ENCODE measurements around the gene ZNF423. TPM values are rescaled to one million over a fixed set of nuclear protein-coding genes. Genes with fewer than 3 reads are reported as not detected.

Gene ZNF423
- total and polyA plus RNA-seq, 10 donors, result 0.36 to 7.0 (median 3.7) TPM

DNA sequence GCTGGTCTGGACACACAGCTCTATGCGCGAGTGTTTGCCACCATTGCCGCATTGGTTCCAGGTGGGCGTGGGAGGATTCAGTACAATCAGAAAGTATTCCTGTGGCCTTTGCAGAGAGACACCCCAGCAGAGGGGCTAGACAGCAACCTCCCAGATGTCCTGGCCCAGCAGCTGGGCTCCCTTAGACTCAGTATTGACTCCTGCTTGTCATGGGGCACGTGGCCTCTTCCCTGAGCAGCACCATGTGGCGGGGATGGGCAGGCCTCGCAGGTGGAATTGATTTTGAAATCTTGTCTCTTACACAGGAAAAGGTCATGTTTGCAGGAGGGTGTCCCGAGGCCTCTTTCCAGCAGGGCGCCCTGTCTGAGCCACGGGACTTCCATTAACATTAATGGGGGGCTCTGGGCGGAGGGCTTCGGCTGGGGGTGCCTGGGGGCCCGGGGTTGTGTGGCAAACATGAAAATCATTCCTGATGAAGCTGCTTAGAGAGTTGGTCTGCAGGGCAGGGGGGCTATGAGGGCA, 385.9 kb downstream of the ZNF423 start:
- TF ChIP-seq, protein P1, sequence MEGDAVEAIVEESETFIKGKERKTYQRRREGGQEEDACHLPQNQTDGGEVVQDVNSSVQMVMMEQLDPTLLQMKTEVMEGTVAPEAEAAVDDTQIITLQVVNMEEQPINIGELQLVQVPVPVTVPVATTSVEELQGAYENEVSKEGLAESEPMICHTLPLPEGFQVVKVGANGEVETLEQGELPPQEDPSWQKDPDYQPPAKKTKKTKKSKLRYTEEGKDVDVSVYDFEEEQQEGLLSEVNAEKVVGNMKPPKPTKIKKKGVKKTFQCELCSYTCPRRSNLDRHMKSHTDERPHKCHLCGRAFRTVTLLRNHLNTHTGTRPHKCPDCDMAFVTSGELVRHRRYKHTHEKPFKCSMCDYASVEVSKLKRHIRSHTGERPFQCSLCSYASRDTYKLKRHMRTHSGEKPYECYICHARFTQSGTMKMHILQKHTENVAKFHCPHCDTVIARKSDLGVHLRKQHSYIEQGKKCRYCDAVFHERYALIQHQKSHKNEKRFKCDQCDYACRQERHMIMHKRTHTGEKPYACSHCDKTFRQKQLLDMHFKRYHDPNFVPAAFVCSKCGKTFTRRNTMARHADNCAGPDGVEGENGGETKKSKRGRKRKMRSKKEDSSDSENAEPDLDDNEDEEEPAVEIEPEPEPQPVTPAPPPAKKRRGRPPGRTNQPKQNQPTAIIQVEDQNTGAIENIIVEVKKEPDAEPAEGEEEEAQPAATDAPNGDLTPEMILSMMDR (IDR thresholded peaks at IDR 0.05 in 8 of 11, conservative IDR thresholded peaks at IDR 0.05 in 3 of 11), result no peak
- no peak for TF ChIP-seq POLR2AphosphoS5 (IDR thresholded peaks at IDR 0.05)
- TF ChIP-seq POLR2A (IDR thresholded peaks at IDR 0.05), result no peak
- peak; percentile 58 for DNase-seq
- intact Hi-C loops (cut with DNase I; ENCODE audit: low total_unique reads), result no loop called here
- Histone ChIP-seq H3K4me3 (no peak overlapping the region), H3K36me3 (no peaks in the 10 kb centered on the region), H3K4me1 (peaks cover 0 to 16% (median 5%) of the 10 kb centered on the region in 6 donors), H3K27me3 (replicated peaks in 1 of 7) (peaks cover 0 to 6% (median 0%) of the 10 kb centered on the region in 7 donors), H3K27ac (no peak overlapping the region), H3K9me3 (no peaks in the 10 kb centered on the region)
- 81 to 91% (median 89%) methylated on average over 10 to 13 of the region's 13 CpGs for WGBS, 5 donors

DNA sequence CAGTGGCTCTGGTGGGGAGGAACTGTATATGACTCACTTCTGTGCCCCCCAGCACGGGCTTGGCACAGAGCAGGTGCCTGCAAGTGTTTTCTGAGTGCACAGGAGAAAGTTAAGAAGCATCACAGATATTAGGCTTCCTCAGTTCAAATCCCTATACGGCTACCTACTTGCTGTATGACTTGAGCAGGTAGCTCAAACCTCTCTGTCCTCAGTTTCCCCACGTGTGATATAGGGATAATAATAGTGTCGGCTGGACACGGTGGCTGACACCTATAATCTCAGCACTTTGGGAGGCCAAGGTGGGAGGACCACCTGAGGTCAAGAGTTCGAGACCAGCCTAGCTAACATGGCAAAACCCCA, 386.6 kb downstream of the ZNF423 start:
- Histone ChIP-seq H3K9me3 (no peaks in the 10 kb centered on the region), H3K27me3 (replicated peaks in 1 of 7) (peaks cover 0 to 12% (median 0%) of the 10 kb centered on the region in 7 donors), H3K36me3 (no peaks in the 10 kb centered on the region), H3K4me3 (no peak overlapping the region), H3K4me1 (peaks cover 0 to 18% (median 8%) of the 10 kb centered on the region in 6 donors), H3K27ac (no peak overlapping the region)
- WGBS, 5 donors, result 78 to 86% (median 82%) methylated on average over 6 of the region's 6 CpGs
- no peak for DNase-seq
- intact Hi-C loops (cut with DNase I; ENCODE audit: low total_unique reads), result no loop called here
- no peak for TF ChIP-seq POLR2A (IDR thresholded peaks at IDR 0.05)
- TF ChIP-seq, protein P1 (IDR thresholded peaks at IDR 0.05 in 8 of 11, conservative IDR thresholded peaks at IDR 0.05 in 3 of 11), result no peak
- TF ChIP-seq POLR2AphosphoS5 (IDR thresholded peaks at IDR 0.05), result no peak

DNA sequence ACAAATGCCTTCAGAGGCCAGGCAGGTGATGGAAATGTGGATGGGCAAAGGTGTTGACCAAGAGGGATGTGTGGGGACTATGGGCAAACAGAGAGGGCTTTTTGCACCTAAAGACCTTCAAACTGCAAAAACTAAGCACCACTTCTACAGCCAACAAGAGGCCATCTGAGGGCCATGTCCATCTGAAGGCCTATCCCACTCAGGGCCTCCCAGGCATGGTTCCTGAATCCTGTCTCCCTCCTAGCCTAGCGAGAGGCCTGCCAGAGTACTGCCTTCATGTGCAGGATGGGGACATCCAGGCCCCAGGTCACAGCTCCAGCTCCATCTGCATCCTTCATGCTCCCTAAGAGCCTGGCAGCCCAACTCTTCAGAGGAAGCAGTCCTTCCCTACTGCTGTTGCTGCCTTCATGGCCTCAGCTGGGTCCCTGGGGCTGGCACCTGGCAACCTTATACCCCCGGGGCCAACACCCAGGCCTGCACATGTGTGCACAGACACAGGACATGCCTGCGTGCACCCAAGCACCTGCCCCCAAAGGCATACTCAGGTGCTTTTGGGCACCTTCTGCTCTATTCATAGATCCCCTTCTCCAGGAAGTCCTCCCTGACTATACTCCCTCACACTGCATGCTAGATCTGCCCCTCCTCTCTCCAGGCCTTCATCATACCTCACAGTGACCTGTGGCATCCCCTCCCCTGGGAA, 387.2 kb downstream of the ZNF423 start:
- Histone ChIP-seq H3K36me3 (no peaks in the 10 kb centered on the region), H3K4me1 (peaks cover 0 to 24% (median 9%) of the 10 kb centered on the region in 6 donors), H3K27ac (no peak overlapping the region), H3K27me3 (replicated peaks in 1 of 7) (peaks cover 0 to 15% (median 0%) of the 10 kb centered on the region in 7 donors), H3K4me3 (no peak overlapping the region), H3K9me3 (no peaks in the 10 kb centered on the region)
- intact Hi-C loops (cut with DNase I; ENCODE audit: low total_unique reads), result no loop called here
- DNase-seq, result peak; percentile 47
- WGBS, 5 donors, result 70 to 85% (median 75%) methylated on average over 3 of the region's 3 CpGs
- TF ChIP-seq, protein P1 (IDR thresholded peaks at IDR 0.05 in 8 of 11, conservative IDR thresholded peaks at IDR 0.05 in 3 of 11), result no peak
- TF ChIP-seq POLR2A (IDR thresholded peaks at IDR 0.05), result no peak
- peak in 1 of 3 donors; percentile 26 for TF ChIP-seq POLR2AphosphoS5 (IDR thresholded peaks at IDR 0.05)
